Measurements from ENCODE around the gene OR51F2.
"Not testable (repeated sequence)": the region's sequence is repeated elsewhere in the genome, so short reads cannot be mapped to it uniquely, and the experiment has no call there.

The OR51F2 gene, protein sequence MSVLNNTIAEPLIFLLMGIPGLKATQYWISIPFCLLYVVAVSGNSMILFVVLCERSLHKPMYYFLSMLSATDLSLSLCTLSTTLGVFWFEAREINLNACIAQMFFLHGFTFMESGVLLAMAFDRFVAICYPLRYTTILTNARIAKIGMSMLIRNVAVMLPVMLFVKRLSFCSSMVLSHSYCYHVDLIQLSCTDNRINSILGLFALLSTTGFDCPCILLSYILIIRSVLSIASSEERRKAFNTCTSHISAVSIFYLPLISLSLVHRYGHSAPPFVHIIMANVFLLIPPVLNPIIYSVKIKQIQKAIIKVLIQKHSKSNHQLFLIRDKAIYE
- 0 reads per million in 3 donors for total RNA-seq

DNA sequence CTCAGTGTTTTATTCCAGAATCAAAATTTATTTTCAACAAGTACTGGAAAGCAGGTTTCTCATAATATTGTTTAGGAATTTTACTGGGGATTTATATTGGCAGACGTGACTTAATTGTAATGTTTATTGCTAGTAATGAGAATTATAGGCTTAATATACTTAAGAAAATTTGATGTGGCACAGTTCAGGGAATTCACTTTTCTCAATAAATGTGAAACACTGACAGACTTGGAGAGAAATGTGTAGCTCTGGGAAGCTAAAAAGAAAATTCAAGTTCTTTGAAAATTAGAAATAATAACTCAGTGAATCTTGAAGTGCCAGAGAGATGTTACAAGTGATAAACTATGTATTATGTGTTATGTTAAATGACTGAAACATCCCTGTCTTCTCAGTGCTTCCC lies at the start of gene OR51F2:
TSS of gene OR51F2 (plus strand) at position 301 of the 400 bp plus-strand sequence. CDS start 101 bp downstream, outside the sequence.
- Histone ChIP-seq H3K4me3 (ENCODE audit: insufficient read depth, low read depth, low read length, poor library complexity, severe bottlenecking) (no peak within 1 kb of the TSS), H3K27ac (ENCODE audit: insufficient read depth, low read length, poor library complexity, severe bottlenecking) (no peak within 1 kb of the TSS)

DNA sequence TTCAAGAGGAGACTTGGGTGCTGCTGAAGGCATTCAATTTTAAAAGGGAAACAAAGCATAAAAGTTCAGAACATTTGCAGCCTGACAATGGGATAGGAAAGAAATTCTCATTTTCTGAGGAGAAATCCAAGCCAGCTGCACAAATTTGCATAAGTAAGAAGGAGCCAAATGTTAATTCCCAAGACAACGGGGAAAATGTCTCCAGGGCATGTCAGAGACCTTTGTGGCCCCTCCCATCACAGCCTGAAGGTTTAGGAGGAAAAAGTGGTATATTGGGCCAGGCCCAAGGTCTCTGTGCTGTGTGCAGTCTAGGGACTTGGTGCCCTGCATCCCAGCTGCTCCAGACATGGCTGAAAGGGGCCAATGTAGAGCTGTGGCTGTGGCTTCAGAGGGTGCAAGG lies 38.7 kb upstream of the OR51F2 start:
- no peaks in the 10 kb centered on the region for H3K27me3 ChIP-seq (replicated peaks; ENCODE audit: control insufficient read depth, insufficient read depth, low read length, poor library complexity, severe bottlenecking)
- no peaks in the 10 kb centered on the region for H3K4me1 ChIP-seq (ENCODE audit: control insufficient read depth, insufficient read depth, low read length, poor library complexity, severe bottlenecking)
- DNase-seq, result no peak
- no peak overlapping the region for H3K4me3 ChIP-seq (ENCODE audit: insufficient read depth, low read depth, low read length, poor library complexity, severe bottlenecking)
- H3K36me3 ChIP-seq (ENCODE audit: control insufficient read depth, insufficient read depth, low read length), result no peaks in the 10 kb centered on the region
- H3K9me3 ChIP-seq (ENCODE audit: control insufficient read depth, low read length), result no peaks in the 10 kb centered on the region
- H3K27ac ChIP-seq (ENCODE audit: insufficient read depth, low read length, poor library complexity, severe bottlenecking), result no peak overlapping the region

More for the DNA sequence above, at the start of gene OR51F2:
- Histone ChIP-seq H3K4me1 (ENCODE audit: control insufficient read depth, insufficient read depth, low read length, poor library complexity, severe bottlenecking) (no peaks in the 10 kb centered on the region), H3K36me3 (ENCODE audit: control insufficient read depth, insufficient read depth, low read length) (no peaks in the 10 kb centered on the region), H3K9me3 (ENCODE audit: control insufficient read depth, low read length) (no peaks in the 10 kb centered on the region), H3K27me3 (replicated peaks; ENCODE audit: control insufficient read depth, insufficient read depth, low read length, poor library complexity, severe bottlenecking) (no peaks in the 10 kb centered on the region)
- DNase-seq, result no peak

DNA sequence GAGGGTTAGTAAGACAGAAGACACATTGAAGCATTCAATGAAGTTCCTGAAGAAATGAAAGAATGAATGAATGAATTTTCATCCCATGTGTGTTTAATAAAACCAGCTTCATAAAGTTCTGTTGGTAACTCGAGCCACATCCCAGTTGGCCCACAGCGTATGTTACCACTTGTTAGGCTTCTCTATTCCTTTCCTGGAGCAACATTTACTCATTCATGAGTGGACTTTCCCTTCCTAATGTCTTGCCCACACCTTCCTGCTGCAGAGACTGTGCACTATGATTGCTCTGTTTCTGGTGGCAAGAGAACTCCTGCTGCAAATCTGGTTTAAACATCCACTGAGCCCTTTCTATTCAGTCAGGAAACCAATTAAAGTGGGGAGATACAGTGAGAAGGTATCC lies 23.9 kb upstream of the OR51F2 start:
- H3K36me3 ChIP-seq (ENCODE audit: control insufficient read depth, insufficient read depth, low read length), result no peaks in the 10 kb centered on the region
- no peaks in the 10 kb centered on the region for H3K9me3 ChIP-seq (ENCODE audit: control insufficient read depth, low read length)
- no peak overlapping the region for H3K27ac ChIP-seq (ENCODE audit: insufficient read depth, low read length, poor library complexity, severe bottlenecking)
- DNase-seq, result no peak
- H3K27me3 ChIP-seq (replicated peaks; ENCODE audit: control insufficient read depth, insufficient read depth, low read length, poor library complexity, severe bottlenecking), result no peaks in the 10 kb centered on the region
- no peak overlapping the region for H3K4me3 ChIP-seq (ENCODE audit: insufficient read depth, low read depth, low read length, poor library complexity, severe bottlenecking)
- no peaks in the 10 kb centered on the region for H3K4me1 ChIP-seq (ENCODE audit: control insufficient read depth, insufficient read depth, low read length, poor library complexity, severe bottlenecking)

DNA sequence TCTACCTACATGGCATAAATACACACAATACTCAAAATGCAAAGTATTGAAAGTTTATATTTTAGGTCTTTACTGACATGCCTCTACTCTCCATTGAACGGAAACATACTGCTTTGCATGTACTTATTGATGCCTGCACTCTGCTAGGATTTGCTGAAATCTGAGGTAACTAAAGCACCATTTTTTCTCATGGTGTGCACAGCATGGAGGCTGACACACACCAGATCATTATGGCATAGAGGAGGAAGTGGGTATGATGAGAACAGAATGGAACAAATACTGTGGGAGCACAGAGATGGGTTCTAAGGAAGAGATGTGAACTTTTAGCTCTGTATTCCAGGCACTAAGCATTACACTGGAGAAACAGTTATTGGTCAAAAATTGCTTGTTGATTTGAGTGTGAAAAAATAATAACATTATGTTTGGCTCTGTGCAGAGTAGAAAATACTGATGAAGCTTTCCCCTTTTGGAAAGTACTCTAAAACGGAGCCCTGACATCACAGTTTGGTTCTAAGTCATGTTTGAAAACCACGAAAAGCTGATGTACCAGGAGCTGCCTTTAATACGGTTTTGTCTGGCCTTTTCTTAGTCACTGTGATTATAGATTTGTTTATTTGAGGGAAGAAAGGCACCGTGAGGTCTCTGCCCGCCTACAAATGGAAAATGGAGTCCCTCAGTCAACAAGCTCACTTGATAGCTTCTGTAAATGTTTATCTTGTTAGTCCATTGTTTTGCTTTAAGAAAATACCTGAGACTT lies 22.5 kb upstream of the OR51F2 start:
- H3K27me3 ChIP-seq (replicated peaks; ENCODE audit: control insufficient read depth, insufficient read depth, low read length, poor library complexity, severe bottlenecking), result no peaks in the 10 kb centered on the region
- DNase-seq, result no peak
- no peak overlapping the region for H3K27ac ChIP-seq (ENCODE audit: insufficient read depth, low read length, poor library complexity, severe bottlenecking)
- no peaks in the 10 kb centered on the region for H3K4me1 ChIP-seq (ENCODE audit: control insufficient read depth, insufficient read depth, low read length, poor library complexity, severe bottlenecking)
- no peaks in the 10 kb centered on the region for H3K9me3 ChIP-seq (ENCODE audit: control insufficient read depth, low read length)
- no peak overlapping the region for H3K4me3 ChIP-seq (ENCODE audit: insufficient read depth, low read depth, low read length, poor library complexity, severe bottlenecking)
- H3K36me3 ChIP-seq (ENCODE audit: control insufficient read depth, insufficient read depth, low read length), result no peaks in the 10 kb centered on the region

DNA sequence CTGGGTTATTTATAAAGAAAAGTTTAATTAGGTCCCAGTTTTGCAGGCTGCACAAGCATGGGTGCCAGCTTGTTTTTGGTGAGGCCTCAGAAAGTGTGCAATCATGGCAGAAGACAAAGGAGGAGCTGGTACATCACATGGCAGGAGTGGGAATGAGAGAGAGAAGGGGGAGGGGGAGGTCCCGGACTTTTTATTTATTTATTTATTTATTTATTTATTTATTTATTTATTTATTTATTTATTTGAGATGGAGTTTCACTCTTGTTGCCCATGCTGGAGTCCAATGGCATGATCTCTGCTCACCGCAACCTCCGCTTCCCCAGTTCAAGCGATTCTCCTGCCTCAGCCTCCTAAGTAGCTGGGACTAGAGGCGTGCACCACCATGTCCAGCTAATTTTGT lies 19.8 kb upstream of the OR51F2 start:
- DNase-seq; H3K9me3 ChIP-seq (ENCODE audit: control insufficient read depth, low read length); H3K4me1 ChIP-seq (ENCODE audit: control insufficient read depth, insufficient read depth, low read length, poor library complexity, severe bottlenecking); H3K27ac ChIP-seq (ENCODE audit: insufficient read depth, low read length, poor library complexity, severe bottlenecking); H3K27me3 ChIP-seq (replicated peaks; ENCODE audit: control insufficient read depth, insufficient read depth, low read length, poor library complexity, severe bottlenecking); H3K36me3 ChIP-seq (ENCODE audit: control insufficient read depth, insufficient read depth, low read length); H3K4me3 ChIP-seq (ENCODE audit: insufficient read depth, low read depth, low read length, poor library complexity, severe bottlenecking): not testable (repeated sequence)

DNA sequence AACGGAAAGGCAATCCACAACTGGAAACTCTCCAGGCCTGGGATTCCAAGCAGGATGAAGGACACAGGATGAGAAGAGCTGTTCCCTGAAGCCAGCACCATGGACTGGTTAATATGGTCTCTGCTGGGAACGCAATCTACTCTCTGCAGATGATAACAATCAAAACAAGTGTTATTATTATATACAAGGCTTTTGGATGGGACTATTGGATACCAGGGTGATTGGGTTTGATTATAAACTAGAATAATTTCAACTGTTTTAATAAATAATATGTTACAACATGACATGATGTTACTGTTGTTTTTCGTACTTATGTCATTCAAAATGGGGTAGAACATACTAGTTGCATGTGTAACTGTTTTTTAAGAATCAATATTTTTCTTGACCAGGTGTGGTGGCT lies 16.8 kb upstream of the OR51F2 start, which contains the start of gene OR52R1:
TSS of gene OR52R1 (minus strand) at position 101 of the 400 bp plus-strand sequence. CDS start at position 101, 0 bp downstream.
- Histone ChIP-seq H3K27me3 (replicated peaks; ENCODE audit: control insufficient read depth, insufficient read depth, low read length, poor library complexity, severe bottlenecking) (no peaks in the 10 kb centered on the region), H3K36me3 (ENCODE audit: control insufficient read depth, insufficient read depth, low read length) (no peaks in the 10 kb centered on the region), H3K9me3 (ENCODE audit: control insufficient read depth, low read length) (no peaks in the 10 kb centered on the region), H3K4me3 (ENCODE audit: insufficient read depth, low read depth, low read length, poor library complexity, severe bottlenecking) (no peak within 1 kb of the TSS), H3K27ac (ENCODE audit: insufficient read depth, low read length, poor library complexity, severe bottlenecking) (no peak within 1 kb of the TSS), H3K4me1 (ENCODE audit: control insufficient read depth, insufficient read depth, low read length, poor library complexity, severe bottlenecking) (no peaks in the 10 kb centered on the region)
- no peak for DNase-seq

DNA sequence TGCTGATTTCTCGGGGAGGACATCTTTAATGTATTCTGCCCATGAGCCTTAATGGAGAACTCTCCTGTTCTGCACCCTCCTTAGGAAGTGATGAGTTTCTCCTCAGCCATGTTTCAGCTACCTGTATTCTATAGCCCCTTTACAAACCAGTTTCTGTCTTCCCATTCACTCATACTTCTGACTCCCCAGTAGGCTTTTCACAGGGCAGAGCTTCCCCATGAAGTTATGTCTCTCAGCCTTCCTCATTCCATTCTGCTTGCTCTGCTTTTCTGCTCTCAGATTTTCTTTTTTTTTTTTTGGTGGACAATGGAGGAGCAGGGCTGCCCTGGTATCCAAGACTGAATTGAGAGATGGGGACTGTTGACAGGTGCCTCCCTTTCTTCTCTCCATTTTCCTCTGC lies 12.6 kb upstream of the OR51F2 start:
- H3K4me1 ChIP-seq (ENCODE audit: control insufficient read depth, insufficient read depth, low read length, poor library complexity, severe bottlenecking), result no peaks in the 10 kb centered on the region
- H3K9me3 ChIP-seq (ENCODE audit: control insufficient read depth, low read length), result no peaks in the 10 kb centered on the region
- no peaks in the 10 kb centered on the region for H3K27me3 ChIP-seq (replicated peaks; ENCODE audit: control insufficient read depth, insufficient read depth, low read length, poor library complexity, severe bottlenecking)
- H3K4me3 ChIP-seq (ENCODE audit: insufficient read depth, low read depth, low read length, poor library complexity, severe bottlenecking), result no peak overlapping the region
- H3K27ac ChIP-seq (ENCODE audit: insufficient read depth, low read length, poor library complexity, severe bottlenecking), result no peak overlapping the region
- DNase-seq, result no peak
- H3K36me3 ChIP-seq (ENCODE audit: control insufficient read depth, insufficient read depth, low read length), result no peaks in the 10 kb centered on the region

DNA sequence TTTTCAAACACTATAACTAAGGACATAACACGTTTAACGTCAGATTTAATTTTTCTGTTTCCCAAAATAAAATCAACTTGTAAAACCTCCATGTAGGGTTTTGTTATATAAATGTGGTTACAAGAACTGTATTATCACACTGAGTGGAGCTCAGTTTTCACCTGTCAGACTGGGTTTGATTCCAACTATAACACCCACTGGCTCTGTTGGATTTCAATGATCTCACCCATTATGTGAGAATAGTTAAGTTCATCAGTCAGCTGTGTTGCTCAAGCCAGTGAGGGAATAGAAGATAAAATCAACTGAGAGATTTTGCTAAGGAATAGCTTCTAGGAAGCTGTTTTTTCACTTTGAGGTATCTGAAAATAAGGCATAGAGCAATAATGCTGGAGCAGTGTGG lies 11.9 kb upstream of the OR51F2 start:
- Histone ChIP-seq H3K27ac (ENCODE audit: insufficient read depth, low read length, poor library complexity, severe bottlenecking) (no peak overlapping the region), H3K4me3 (ENCODE audit: insufficient read depth, low read depth, low read length, poor library complexity, severe bottlenecking) (no peak overlapping the region), H3K36me3 (ENCODE audit: control insufficient read depth, insufficient read depth, low read length) (no peaks in the 10 kb centered on the region), H3K27me3 (replicated peaks; ENCODE audit: control insufficient read depth, insufficient read depth, low read length, poor library complexity, severe bottlenecking) (no peaks in the 10 kb centered on the region), H3K4me1 (ENCODE audit: control insufficient read depth, insufficient read depth, low read length, poor library complexity, severe bottlenecking) (no peaks in the 10 kb centered on the region), H3K9me3 (ENCODE audit: control insufficient read depth, low read length) (no peaks in the 10 kb centered on the region)
- DNase-seq, result no peak

DNA sequence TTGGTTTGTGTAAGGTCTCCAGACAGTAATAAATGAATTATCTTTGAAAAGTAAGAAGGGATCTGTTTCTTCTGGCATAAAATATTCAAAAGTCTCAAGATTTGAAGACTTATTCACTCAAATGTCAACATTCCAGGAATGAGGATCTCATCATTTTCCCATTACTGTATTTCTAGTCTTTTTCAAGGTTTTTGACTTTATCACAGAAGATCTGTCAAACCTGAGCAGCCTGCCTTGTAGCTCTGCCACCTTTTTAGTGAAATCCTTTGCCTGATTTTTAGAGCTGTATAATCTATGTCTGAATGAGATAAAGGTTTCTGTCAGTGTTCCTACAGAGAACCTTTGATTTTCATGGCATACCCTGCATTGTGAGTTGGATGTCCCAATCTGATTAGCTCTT lies 4.0 kb downstream of the OR51F2 start:
- no peaks in the 10 kb centered on the region for H3K27me3 ChIP-seq (replicated peaks; ENCODE audit: control insufficient read depth, insufficient read depth, low read length, poor library complexity, severe bottlenecking)
- no peak overlapping the region for H3K4me3 ChIP-seq (ENCODE audit: insufficient read depth, low read depth, low read length, poor library complexity, severe bottlenecking)
- H3K36me3 ChIP-seq (ENCODE audit: control insufficient read depth, insufficient read depth, low read length), result no peaks in the 10 kb centered on the region
- no peaks in the 10 kb centered on the region for H3K4me1 ChIP-seq (ENCODE audit: control insufficient read depth, insufficient read depth, low read length, poor library complexity, severe bottlenecking)
- no peak overlapping the region for H3K27ac ChIP-seq (ENCODE audit: insufficient read depth, low read length, poor library complexity, severe bottlenecking)
- DNase-seq, result no peak
- no peaks in the 10 kb centered on the region for H3K9me3 ChIP-seq (ENCODE audit: control insufficient read depth, low read length)

DNA sequence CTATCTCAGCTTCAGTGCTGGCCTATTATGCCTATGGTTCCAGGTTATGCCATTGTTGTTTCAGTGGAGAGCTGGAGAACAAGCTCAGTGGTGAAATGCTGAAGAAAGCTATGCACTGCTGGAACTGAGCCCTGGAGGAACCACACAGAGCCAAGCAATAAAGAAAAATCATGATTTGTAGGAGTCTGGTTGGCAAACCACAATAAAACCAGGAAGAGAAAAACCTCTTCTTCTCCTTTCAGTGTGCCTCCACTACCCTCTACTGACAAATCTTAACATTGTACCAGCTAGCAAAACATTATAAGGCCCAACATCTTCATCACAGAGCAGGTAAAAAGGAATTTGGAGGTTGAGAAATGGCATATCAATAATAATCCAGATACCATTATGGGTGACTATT lies 5.3 kb downstream of the OR51F2 start:
- no peak for DNase-seq
- no peak overlapping the region for H3K4me3 ChIP-seq (ENCODE audit: insufficient read depth, low read depth, low read length, poor library complexity, severe bottlenecking)
- H3K27me3 ChIP-seq (replicated peaks; ENCODE audit: control insufficient read depth, insufficient read depth, low read length, poor library complexity, severe bottlenecking), result no peaks in the 10 kb centered on the region
- no peaks in the 10 kb centered on the region for H3K4me1 ChIP-seq (ENCODE audit: control insufficient read depth, insufficient read depth, low read length, poor library complexity, severe bottlenecking)
- H3K27ac ChIP-seq (ENCODE audit: insufficient read depth, low read length, poor library complexity, severe bottlenecking), result no peak overlapping the region
- H3K36me3 ChIP-seq (ENCODE audit: control insufficient read depth, insufficient read depth, low read length), result no peaks in the 10 kb centered on the region
- H3K9me3 ChIP-seq (ENCODE audit: control insufficient read depth, low read length), result no peaks in the 10 kb centered on the region
